GM12801 (cell line): ENCODE data around the gene ITGA7.

Experiments used
- TF ChIP-seq, protein P1 (sequence below): IDR thresholded peaks from one replicate; pipeline ENCODE4 v1.5.1; 2011; ENCODE audit warnings: control low read depth; ENCODE audit not compliant: insufficient read length; ENCODE audit errors: extremely low read depth

Gene ITGA7

GRCh38 chr12:55699471-55700055 lies 8.1 kb downstream of the ITGA7 start:
- TF ChIP-seq, protein P1, sequence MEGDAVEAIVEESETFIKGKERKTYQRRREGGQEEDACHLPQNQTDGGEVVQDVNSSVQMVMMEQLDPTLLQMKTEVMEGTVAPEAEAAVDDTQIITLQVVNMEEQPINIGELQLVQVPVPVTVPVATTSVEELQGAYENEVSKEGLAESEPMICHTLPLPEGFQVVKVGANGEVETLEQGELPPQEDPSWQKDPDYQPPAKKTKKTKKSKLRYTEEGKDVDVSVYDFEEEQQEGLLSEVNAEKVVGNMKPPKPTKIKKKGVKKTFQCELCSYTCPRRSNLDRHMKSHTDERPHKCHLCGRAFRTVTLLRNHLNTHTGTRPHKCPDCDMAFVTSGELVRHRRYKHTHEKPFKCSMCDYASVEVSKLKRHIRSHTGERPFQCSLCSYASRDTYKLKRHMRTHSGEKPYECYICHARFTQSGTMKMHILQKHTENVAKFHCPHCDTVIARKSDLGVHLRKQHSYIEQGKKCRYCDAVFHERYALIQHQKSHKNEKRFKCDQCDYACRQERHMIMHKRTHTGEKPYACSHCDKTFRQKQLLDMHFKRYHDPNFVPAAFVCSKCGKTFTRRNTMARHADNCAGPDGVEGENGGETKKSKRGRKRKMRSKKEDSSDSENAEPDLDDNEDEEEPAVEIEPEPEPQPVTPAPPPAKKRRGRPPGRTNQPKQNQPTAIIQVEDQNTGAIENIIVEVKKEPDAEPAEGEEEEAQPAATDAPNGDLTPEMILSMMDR: no peak

DNA sequence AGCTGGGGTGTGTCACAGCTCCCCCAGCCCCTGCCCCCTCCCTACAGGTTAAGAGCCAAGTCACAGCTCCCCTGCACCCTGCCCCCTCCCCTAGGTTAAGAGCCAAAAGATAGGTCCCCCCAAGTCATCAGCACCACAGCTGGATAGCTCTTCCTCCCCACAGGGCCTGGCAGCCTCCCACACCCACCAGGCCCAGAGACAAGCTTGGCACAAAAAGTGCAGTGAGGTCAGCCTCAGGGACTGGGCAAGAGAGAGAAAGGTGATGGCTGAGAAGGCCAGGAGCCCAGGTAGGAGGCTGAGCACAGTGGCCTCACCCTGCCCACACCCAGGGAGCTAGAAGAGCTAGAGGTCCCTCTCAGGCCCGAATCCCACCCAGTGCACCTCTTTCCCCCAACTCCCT lies 8.7 kb downstream of the ITGA7 start:
- TF ChIP-seq, protein P1: no peak

GRCh38 chr12:55698241-55698955 lies 9.3 kb downstream of the ITGA7 start:
- TF ChIP-seq, protein P1: no peak

- TF ChIP-seq, protein P1: no peak
Measured at GRCh38 chr12:55697686-55698085, 10.0 kb downstream of the ITGA7 start.

DNA sequence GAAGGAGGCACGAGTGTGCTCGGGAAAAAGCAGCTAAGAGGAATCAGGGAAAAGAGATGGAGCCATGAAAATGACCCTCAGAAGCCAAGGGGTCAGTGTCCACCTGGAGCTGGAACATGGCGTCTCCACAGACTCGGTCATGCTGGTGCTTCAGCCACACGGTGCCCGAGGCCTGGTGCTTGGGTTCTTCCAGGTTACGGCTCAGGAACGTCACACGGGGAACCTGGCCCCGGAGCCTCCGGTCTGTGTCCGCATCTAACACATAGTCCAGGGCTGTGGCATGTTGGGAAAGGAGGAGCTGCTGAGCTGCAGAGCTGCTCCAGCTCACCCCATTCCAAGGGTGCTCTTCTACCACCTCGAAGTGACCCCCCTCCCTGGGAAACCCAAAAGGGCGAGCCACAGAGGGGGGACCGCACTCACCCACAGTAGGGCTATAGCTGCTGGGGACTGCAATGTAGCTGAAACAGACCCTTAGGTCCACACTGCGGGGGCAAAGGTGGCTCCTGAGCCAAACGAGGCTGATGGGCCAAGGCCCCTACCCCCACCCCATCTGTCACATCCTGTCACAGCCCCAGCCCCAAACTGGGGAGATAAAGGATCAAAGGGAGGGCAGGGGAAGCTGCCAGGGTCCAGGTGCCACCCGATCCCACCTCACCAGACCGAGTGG lies 10.8 kb downstream of the ITGA7 start:
- TF ChIP-seq, protein P1: no peak

GRCh38 chr12:55696141-55696540 lies 11.6 kb downstream of the ITGA7 start:
- TF ChIP-seq, protein P1: no peak

DNA sequence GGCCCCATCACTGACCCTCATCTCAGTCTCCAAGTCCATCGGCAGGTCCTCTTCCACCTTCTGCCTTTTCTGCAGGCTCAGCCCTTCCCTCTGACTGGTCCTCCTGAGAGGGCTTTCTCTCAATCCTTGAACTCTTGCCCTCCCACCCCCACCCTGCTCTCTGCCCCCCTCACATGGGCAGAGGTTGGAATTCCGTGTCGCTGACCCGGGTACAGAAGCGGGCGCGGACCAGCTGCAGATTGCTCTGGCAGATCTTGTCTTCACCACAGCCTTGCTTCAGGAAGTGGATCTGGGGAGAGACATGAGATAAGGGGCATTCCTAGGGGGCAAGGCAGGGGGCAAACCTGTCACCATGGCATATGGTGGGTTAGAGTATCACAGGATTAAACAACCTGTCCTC lies 12.4 kb downstream of the ITGA7 start:
- TF ChIP-seq, protein P1: no peak
